Stimulated activated CD8-positive, alpha-beta memory T cell treated with anti-CD3 and anti-CD28 coated beads, Interleukin-7, amount 100 ng/mL, for 4 hours (primary cell): ENCODE data around the gene ATP6V1C2.
"Not testable (repeated sequence)": the region's sequence is repeated elsewhere in the genome, so short reads cannot be mapped to it uniquely, and the experiment has no call there.

ENCODE experiments used
- DNase-seq, 2 donors: peaks; one replicate each; pipeline ENCODE4 v3.0.0-alpha.2; 2020; ENCODE audit warnings: low read depth in 2 of 2

ATP6V1C2 gene

GRCh38 chr2:10786240-10786982 is 65.0 kb downstream of the ATP6V1C2 start:
- DNase-seq, result no peak

- no peak for DNase-seq
Measured at GRCh38 chr2:10787176-10787968, 65.9 kb downstream of the ATP6V1C2 start.

- DNase-seq, result no peak
Measured at GRCh38 chr2:10788855-10789254, 67.4 kb downstream of the ATP6V1C2 start.

GRCh38 chr2:10790228-10790973 is 69.0 kb downstream of the ATP6V1C2 start:
- no peak for DNase-seq

- no peak for DNase-seq
Measured at GRCh38 chr2:10792001-10792634, 70.7 kb downstream of the ATP6V1C2 start.

- no peak for DNase-seq
Measured at GRCh38 chr2:10792660-10793400, 71.4 kb downstream of the ATP6V1C2 start.

GRCh38 chr2:10793816-10794215 is 72.4 kb downstream of the ATP6V1C2 start:
- no peak for DNase-seq

- no peak for DNase-seq
Measured at GRCh38 chr2:10794876-10795275, 73.4 kb downstream of the ATP6V1C2 start.

GRCh38 chr2:10795508-10796046 is 74.1 kb downstream of the ATP6V1C2 start:
- DNase-seq, result no peak

- no peak for DNase-seq
Measured at GRCh38 chr2:10796703-10797102, 75.3 kb downstream of the ATP6V1C2 start.

GRCh38 chr2:10798783-10799182 is 77.4 kb downstream of the ATP6V1C2 start:
- no peak for DNase-seq

GRCh38 chr2:10800163-10800562 is 78.7 kb downstream of the ATP6V1C2 start:
- DNase-seq, result no peak

- DNase-seq, result no peak
Measured at GRCh38 chr2:10802657-10803056, 81.2 kb downstream of the ATP6V1C2 start.

- DNase-seq, result not testable (repeated sequence)
Measured at GRCh38 chr2:10805990-10806389, 84.6 kb downstream of the ATP6V1C2 start.

- no peak for DNase-seq
Measured at GRCh38 chr2:10806543-10806942, 85.1 kb downstream of the ATP6V1C2 start.

- DNase-seq, result no peak
Measured at GRCh38 chr2:10810202-10811161, 89.1 kb downstream of the ATP6V1C2 start.

- no peak for DNase-seq
Measured at GRCh38 chr2:10811517-10811916, 90.1 kb downstream of the ATP6V1C2 start.

- DNase-seq, result peak; percentile 89 to 91
Measured at GRCh38 chr2:10812362-10813162, 91.1 kb downstream of the ATP6V1C2 start, which contains the start of gene PDIA6. PDIA6 (minus strand) TSS chr2:10812785; CDS start chr2:10812696, 89 bp downstream.
